Measurements from ENCODE around the gene RNF220.

DNA sequence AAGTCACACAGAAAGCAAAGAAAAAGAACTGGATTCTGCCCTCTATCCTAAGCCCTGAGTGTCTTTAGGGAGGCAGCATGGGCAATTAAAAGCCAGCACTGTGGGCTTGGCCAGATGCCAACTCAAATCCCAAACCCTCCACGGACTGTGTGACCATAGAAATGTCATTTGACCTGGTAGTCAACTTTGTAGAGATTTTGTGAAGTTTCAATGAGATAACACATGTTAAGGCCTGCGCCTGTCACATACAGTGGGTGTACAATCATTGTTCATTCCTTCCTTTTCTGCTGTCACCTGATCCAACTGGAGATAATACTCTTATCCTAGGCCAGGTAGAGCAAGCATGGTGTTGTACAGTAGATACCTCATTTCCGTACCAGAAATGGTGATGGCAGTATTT is 215.0 kb downstream of the RNF220 start:
- no peak for TF ChIP-seq CTCF (IDR thresholded peaks at IDR 0.05)
- TF ChIP-seq POLR2A (IDR thresholded peaks at IDR 0.05), result no peak

Measured in uterus (tissue), 2 donors.